GM12874 (cell line): ENCODE data around the gene SF3B5.

Experiments used
- CTCF ChIP-seq: IDR thresholded peaks from 2 replicates; pipeline ENCODE4 v1.5.1; 2011; ENCODE audit warnings: low read depth, mild to moderate bottlenecking, control low read depth, low read length, moderate library complexity; ENCODE audit not compliant: insufficient read depth

SF3B5 gene

DNA sequence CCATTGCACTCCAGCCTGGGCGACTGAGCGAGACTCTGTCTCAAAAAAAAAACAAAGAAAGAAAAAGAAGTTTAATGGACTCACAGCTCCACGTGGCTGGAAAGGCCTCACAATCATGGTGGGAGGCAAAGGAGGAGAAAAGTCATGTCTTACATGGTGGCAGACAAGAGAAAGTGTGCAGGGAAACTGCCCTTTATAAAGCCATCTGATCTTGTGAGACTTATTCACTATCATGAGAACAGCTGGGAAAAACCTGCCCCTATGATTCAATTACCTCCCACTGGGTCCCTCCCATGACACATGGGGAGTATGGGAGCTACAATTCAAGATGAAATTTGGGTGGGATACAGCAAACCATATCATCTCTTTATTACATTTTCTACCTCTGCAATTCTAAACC, 25.9 kb downstream of the SF3B5 start:
- TF ChIP-seq CTCF: no peak

DNA sequence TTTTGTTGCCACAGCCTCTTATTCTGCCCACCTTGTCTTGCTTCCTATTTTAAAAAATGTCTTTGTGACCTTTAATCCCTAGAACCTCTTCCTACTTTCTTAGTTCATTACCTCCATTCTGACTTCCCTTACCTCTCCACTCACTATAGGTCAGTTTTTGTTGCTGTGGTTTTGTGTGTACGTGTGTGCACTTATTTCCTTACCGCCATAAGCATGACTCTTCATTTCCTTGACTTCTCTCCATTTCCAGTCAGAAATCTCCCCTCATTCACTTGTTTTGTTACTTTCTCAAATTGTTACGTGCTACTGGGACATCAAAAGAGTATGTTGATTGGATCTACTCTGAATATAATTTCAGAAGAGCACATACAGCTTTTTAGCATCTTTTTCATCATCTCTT, 26.6 kb downstream of the SF3B5 start:
- no peak for TF ChIP-seq CTCF

DNA sequence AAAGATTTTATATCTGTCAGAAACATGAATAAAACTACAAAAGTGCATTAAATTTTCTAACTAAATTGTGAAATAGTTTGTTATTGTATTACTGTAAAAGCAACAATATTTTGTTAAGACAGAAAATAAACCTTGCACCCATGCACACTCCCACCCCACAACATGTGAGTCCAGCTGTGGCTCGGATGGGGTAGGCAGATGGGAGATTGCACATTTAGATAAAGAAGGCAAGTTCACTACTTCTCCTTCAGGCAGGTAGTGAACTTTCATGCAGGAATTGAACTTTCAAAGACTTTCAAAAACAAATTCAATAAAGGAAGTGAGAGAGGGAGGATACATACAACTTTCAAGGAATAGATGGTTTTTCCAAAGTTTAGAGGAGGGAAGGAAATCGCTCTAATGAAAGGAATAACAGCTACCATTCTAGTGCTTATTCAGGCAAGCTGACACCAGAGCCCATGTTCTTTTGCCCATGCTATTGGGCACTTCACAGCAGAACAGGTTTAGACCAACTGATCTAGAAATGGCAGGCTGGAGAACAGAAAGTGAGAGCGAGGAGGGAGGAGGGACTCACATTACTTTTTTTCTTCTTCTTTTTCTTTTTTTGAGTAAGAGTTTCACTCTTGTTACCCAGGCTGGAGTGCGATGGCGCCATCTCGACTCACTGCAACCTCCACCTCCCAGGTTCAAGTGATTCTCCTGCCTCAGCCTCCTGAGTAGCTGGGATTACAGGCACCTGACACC, 28.5 kb downstream of the SF3B5 start:
- no peak for TF ChIP-seq CTCF

DNA sequence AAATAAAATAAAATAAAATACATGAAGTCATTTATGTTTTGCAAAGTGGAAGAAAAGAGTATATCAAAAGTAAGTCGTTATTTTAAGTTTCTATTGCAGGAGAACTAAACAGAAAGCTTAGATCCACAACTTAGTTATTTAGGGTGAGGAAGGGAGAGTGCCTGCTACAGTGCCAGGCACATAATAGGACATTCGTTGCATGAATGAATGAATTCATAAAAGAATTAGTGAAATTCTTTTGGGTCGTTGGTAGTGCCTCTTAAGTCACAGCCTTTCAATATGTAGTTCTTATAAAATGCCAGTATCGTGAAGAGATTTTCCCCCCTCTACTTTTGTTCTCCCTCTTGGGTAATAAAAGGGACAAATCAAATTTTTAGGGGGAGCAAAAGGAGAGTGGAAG, 29.1 kb downstream of the SF3B5 start:
- TF ChIP-seq CTCF: no peak

- no peak for TF ChIP-seq CTCF
Observed at GRCh38 chr6:144065213-144065660, 30.1 kb downstream of the SF3B5 start.

- TF ChIP-seq CTCF: no peak
Observed at GRCh38 chr6:144064402-144065212, 30.8 kb downstream of the SF3B5 start.

GRCh38 chr6:144063744-144064401, 31.5 kb downstream of the SF3B5 start:
- TF ChIP-seq CTCF: peak; percentile 34; the same call in 1 of the 2 replicates
